ENCODE data around the gene QPRT.
"Not testable (repeated sequence)": the region's sequence is repeated elsewhere in the genome, so short reads cannot be mapped to it uniquely, and the experiment has no call there.

Gene QPRT

DNA sequence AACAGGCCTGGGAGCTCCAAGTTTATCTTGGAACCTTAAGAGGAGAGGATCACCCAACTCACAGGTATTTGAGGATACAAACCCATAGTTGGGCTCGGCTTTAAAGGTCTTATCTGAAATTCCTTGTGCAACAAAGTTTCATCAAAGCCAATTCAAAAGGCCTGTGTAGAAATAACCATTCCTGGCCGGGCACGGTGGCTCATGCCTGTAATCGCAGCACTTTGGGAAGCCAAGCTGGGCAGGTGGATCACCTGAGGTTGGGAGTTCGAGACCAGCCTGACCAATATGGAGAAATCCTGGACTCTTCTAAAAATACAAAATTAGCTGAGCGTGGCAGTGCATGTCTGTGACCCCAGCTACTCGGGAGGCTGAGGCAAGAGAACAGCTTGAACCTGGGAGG, 38.1 kb downstream of the QPRT start:
- Histone ChIP-seq H3K4me1 (ENCODE audit: control insufficient read depth in 1 of 2, insufficient read depth in 1 of 2, low read depth in 1 of 2, low read length in 1 of 2) (peaks cover 12 to 20% of the 10 kb centered on the region in 2 experiments), H3K4me3 (ENCODE audit: low read depth in 1 of 2, low read length in 1 of 2) (no peak overlapping the region), H3K27ac (no peak overlapping the region), H3K36me3 (no peaks in the 10 kb centered on the region), H3K27me3 (no peaks in the 10 kb centered on the region), H3K9me3 (no peaks in the 10 kb centered on the region)
- TF ChIP-seq, protein P1, sequence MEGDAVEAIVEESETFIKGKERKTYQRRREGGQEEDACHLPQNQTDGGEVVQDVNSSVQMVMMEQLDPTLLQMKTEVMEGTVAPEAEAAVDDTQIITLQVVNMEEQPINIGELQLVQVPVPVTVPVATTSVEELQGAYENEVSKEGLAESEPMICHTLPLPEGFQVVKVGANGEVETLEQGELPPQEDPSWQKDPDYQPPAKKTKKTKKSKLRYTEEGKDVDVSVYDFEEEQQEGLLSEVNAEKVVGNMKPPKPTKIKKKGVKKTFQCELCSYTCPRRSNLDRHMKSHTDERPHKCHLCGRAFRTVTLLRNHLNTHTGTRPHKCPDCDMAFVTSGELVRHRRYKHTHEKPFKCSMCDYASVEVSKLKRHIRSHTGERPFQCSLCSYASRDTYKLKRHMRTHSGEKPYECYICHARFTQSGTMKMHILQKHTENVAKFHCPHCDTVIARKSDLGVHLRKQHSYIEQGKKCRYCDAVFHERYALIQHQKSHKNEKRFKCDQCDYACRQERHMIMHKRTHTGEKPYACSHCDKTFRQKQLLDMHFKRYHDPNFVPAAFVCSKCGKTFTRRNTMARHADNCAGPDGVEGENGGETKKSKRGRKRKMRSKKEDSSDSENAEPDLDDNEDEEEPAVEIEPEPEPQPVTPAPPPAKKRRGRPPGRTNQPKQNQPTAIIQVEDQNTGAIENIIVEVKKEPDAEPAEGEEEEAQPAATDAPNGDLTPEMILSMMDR (IDR thresholded peaks at IDR 0.05) = no peak

DNA sequence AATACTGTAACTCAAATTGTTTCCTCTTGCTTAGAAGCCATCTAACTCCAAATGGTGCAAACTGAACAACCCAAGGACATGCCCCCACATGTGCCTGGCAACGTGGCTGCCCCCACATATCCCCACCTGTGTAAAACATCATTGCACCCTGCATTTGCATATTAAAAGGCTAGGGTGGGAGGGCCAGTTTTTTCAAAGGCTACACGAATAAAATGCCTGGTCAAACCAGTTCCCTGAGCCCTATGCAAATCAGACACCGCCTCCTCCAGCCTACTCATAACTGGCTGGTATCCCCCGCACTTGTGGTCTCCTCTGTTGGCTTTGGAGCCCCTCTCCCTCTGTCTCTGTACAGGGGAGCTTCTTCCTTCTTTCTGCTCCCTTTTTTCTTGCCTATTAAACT, 40.1 kb downstream of the QPRT start:
- H3K4me1 ChIP-seq (ENCODE audit: control insufficient read depth in 1 of 2, insufficient read depth in 1 of 2, low read depth in 1 of 2, low read length in 1 of 2) = peaks cover 4 to 9% of the 10 kb centered on the region in 2 experiments
- H3K27ac ChIP-seq = no peak overlapping the region
- no peaks in the 10 kb centered on the region for H3K27me3 ChIP-seq
- no peaks in the 10 kb centered on the region for H3K36me3 ChIP-seq
- no peaks in the 10 kb centered on the region for H3K9me3 ChIP-seq
- no peak overlapping the region for H3K4me3 ChIP-seq (ENCODE audit: low read depth in 1 of 2, low read length in 1 of 2)
- TF ChIP-seq, protein P1 (IDR thresholded peaks at IDR 0.05) = no peak

GRCh38 chr16:29720703-29721102, 41.7 kb downstream of the QPRT start:
- Histone ChIP-seq H3K36me3 (no peaks in the 10 kb centered on the region), H3K9me3 (no peaks in the 10 kb centered on the region), H3K27ac (no peak overlapping the region), H3K4me1 (ENCODE audit: control insufficient read depth in 1 of 2, insufficient read depth in 1 of 2, low read depth in 1 of 2, low read length in 1 of 2) (peaks cover 4 to 9% of the 10 kb centered on the region in 2 experiments), H3K27me3 (no peaks in the 10 kb centered on the region), H3K4me3 (ENCODE audit: low read depth in 1 of 2, low read length in 1 of 2) (no peak overlapping the region)
- TF ChIP-seq, protein P1 (IDR thresholded peaks at IDR 0.05) = no peak

- not testable (repeated sequence) for H3K27me3 ChIP-seq; H3K9me3 ChIP-seq; H3K36me3 ChIP-seq; H3K4me1 ChIP-seq (ENCODE audit: control insufficient read depth in 1 of 2, insufficient read depth in 1 of 2, low read depth in 1 of 2, low read length in 1 of 2); H3K27ac ChIP-seq
- H3K4me3 ChIP-seq (ENCODE audit: low read depth in 1 of 2, low read length in 1 of 2) = peak overlapping the region in 1 of 2 experiments; percentile 28
- TF ChIP-seq, protein P1 (IDR thresholded peaks at IDR 0.05) = peak; percentile 71
Observed at GRCh38 chr16:29721167-29721879, 42.3 kb downstream of the QPRT start.

- Histone ChIP-seq H3K4me1 (ENCODE audit: control insufficient read depth in 1 of 2, insufficient read depth in 1 of 2, low read depth in 1 of 2, low read length in 1 of 2) (peaks cover 0 to 6% of the 10 kb centered on the region in 2 experiments), H3K9me3 (no peaks in the 10 kb centered on the region), H3K4me3 (ENCODE audit: low read depth in 1 of 2, low read length in 1 of 2) (no peak overlapping the region), H3K36me3 (no peaks in the 10 kb centered on the region), H3K27ac (no peak overlapping the region), H3K27me3 (no peaks in the 10 kb centered on the region)
- TF ChIP-seq, protein P1 (IDR thresholded peaks at IDR 0.05) = no peak
Observed at GRCh38 chr16:29726845-29727377, 47.9 kb downstream of the QPRT start.

All from neutrophil (primary cell).